Mononuclear cell (primary cell): ENCODE results near the gene TADA1. TPM values are rescaled to one million over a fixed set of nuclear protein-coding genes. Genes with fewer than 3 reads are reported as not detected.
"Not testable (repeated sequence)": the region's sequence is repeated elsewhere in the genome, so short reads cannot be mapped to it uniquely, and the experiment has no call there.

Experiments
- H3K27me3 ChIP-seq: 2 replicates; pipeline ENCODE4 v1.6.0; 2011; ENCODE audit warnings: low read length, control low read depth; ENCODE audit not compliant: insufficient read depth
- H3K4me1 ChIP-seq: 2 replicates; pipeline ENCODE4 v1.5.1; 2011; ENCODE audit warnings: mild to moderate bottlenecking, low read length, control low read depth; ENCODE audit not compliant: insufficient read depth
- H3K4me3 ChIP-seq: 2 replicates; pipeline ENCODE4 v1.5.1; 2011; ENCODE audit warnings: mild to moderate bottlenecking, low read length, moderate library complexity
- H3K9me3 ChIP-seq: 2 replicates; pipeline ENCODE4 v1.5.1; 2011; ENCODE audit warnings: low read depth, mild to moderate bottlenecking, control low read depth, low read length
- total RNA-seq: library from RNA; depleted of rRNA; stranded (reverse); fragments of >200 nt; gene quantifications from one replicate; pipeline ENCODE4 v1.2.3, GENCODE V29; 2012

The TADA1 gene
- total RNA-seq, 1 donor: 27.5 TPM

- H3K4me3 ChIP-seq: peak overlapping the region; percentile 54
- peaks cover 36% of the 10 kb centered on the region for H3K4me1 ChIP-seq
- no peaks in the 10 kb centered on the region for H3K27me3 ChIP-seq
- no peaks in the 10 kb centered on the region for H3K9me3 ChIP-seq
Measured at GRCh38 chr1:166840309-166841274, 35.5 kb downstream of the TADA1 start.

GRCh38 chr1:166839600-166840308 lies 36.3 kb downstream of the TADA1 start:
- no peaks in the 10 kb centered on the region for H3K9me3 ChIP-seq
- H3K27me3 ChIP-seq: no peaks in the 10 kb centered on the region
- peak overlapping the region; percentile 54 for H3K4me3 ChIP-seq
- H3K4me1 ChIP-seq: peaks cover 36% of the 10 kb centered on the region

GRCh38 chr1:166838766-166839599 lies 37.1 kb downstream of the TADA1 start, which contains the start of gene POGK:
POGK (plus strand) TSS chr1:166839475; CDS start chr1:166840957, 1,482 bp downstream.
- no peaks in the 10 kb centered on the region for H3K9me3 ChIP-seq
- H3K27me3 ChIP-seq: no peaks in the 10 kb centered on the region
- peaks cover 36% of the 10 kb centered on the region for H3K4me1 ChIP-seq
- H3K4me3 ChIP-seq: peak within 1 kb of the TSS; percentile 54

- Histone ChIP-seq H3K9me3 (no peaks in the 10 kb centered on the region), H3K4me3 (no peak overlapping the region), H3K27me3 (no peaks in the 10 kb centered on the region), H3K4me1 (peaks cover 27% of the 10 kb centered on the region)
Measured at GRCh38 chr1:166836733-166837132, 39.3 kb downstream of the TADA1 start.

GRCh38 chr1:166829762-166830161 lies 46.3 kb downstream of the TADA1 start:
- H3K4me3 ChIP-seq, H3K4me1 ChIP-seq, H3K9me3 ChIP-seq, H3K27me3 ChIP-seq: not testable (repeated sequence)

- H3K9me3 ChIP-seq: no peaks in the 10 kb centered on the region
- H3K4me1 ChIP-seq: no peaks in the 10 kb centered on the region
- no peak overlapping the region for H3K4me3 ChIP-seq
- no peaks in the 10 kb centered on the region for H3K27me3 ChIP-seq
Measured at GRCh38 chr1:166827426-166827825, 48.6 kb downstream of the TADA1 start.

GRCh38 chr1:166822385-166822784 lies 53.7 kb downstream of the TADA1 start:
- Histone ChIP-seq H3K4me3 (no peak overlapping the region), H3K9me3 (no peaks in the 10 kb centered on the region), H3K27me3 (peaks cover 7% of the 10 kb centered on the region), H3K4me1 (no peaks in the 10 kb centered on the region)

GRCh38 chr1:166819974-166820373 lies 56.1 kb downstream of the TADA1 start:
- Histone ChIP-seq H3K4me1 (no peaks in the 10 kb centered on the region), H3K9me3 (no peaks in the 10 kb centered on the region), H3K4me3 (no peak overlapping the region)

GRCh38 chr1:166814611-166815010 lies 61.5 kb downstream of the TADA1 start:
- H3K4me1 ChIP-seq: no peaks in the 10 kb centered on the region

More at GRCh38 chr1:166819974-166820373, 56.1 kb downstream of the TADA1 start:
- peaks cover 7% of the 10 kb centered on the region for H3K27me3 ChIP-seq

GRCh38 chr1:166813508-166814223 lies 62.4 kb downstream of the TADA1 start:
- Histone ChIP-seq H3K4me1 (no peaks in the 10 kb centered on the region), H3K27me3 (peaks cover 11% of the 10 kb centered on the region), H3K9me3 (no peaks in the 10 kb centered on the region), H3K4me3 (no peak overlapping the region)

More at GRCh38 chr1:166814611-166815010, 61.5 kb downstream of the TADA1 start:
- H3K9me3 ChIP-seq: no peaks in the 10 kb centered on the region
- no peak overlapping the region for H3K4me3 ChIP-seq
- H3K27me3 ChIP-seq: peaks cover 11% of the 10 kb centered on the region

- H3K9me3 ChIP-seq: no peaks in the 10 kb centered on the region
- peaks cover 4% of the 10 kb centered on the region for H3K27me3 ChIP-seq
- no peak overlapping the region for H3K4me3 ChIP-seq
- H3K4me1 ChIP-seq: no peaks in the 10 kb centered on the region
Measured at GRCh38 chr1:166811691-166812090, 64.4 kb downstream of the TADA1 start.

GRCh38 chr1:166808952-166809351 lies 67.1 kb downstream of the TADA1 start:
- peaks cover 4% of the 10 kb centered on the region for H3K27me3 ChIP-seq
- H3K4me3 ChIP-seq: no peak overlapping the region
- H3K9me3 ChIP-seq: no peaks in the 10 kb centered on the region
- no peaks in the 10 kb centered on the region for H3K4me1 ChIP-seq
